ENCODE results near the gene IFT20. TPM values are rescaled to one million over a fixed set of nuclear protein-coding genes. Genes with fewer than 3 reads are reported as not detected.

The IFT20 gene
- total RNA-seq, 3 donors from 2014 or later = 40.2 to 52.8 (median 47.2) TPM

GRCh38 chr17:28326114-28326513, 9.2 kb downstream of the IFT20 start:
- intact Hi-C loops (cut with DNase I; ENCODE audit: low total_unique reads) = no loop called here
- no peak for DNase-seq (ENCODE audit: low spot score in 2 of 2)
- TF ChIP-seq POLR2AphosphoS5 (IDR thresholded peaks at IDR 0.05) (peak in 1 of 3 donors; percentile 37), POLR2A (IDR thresholded peaks at IDR 0.05) (no peak), CTCF (IDR thresholded peaks at IDR 0.05) (no peak)
- Histone ChIP-seq H3K36me3 (peaks cover 5% of the 10 kb centered on the region), H3K4me1 (no peaks in the 10 kb centered on the region), H3K27ac (no peak overlapping the region), H3K4me3 (no peak overlapping the region), H3K27me3 (no peaks in the 10 kb centered on the region), H3K9me3 (no peaks in the 10 kb centered on the region)

GRCh38 chr17:28325211-28325610, 10.1 kb downstream of the IFT20 start:
- no peak for DNase-seq (ENCODE audit: low spot score in 2 of 2)
- Histone ChIP-seq H3K4me3 (no peak overlapping the region), H3K27ac (no peak overlapping the region), H3K4me1 (no peaks in the 10 kb centered on the region), H3K36me3 (peaks cover 5% of the 10 kb centered on the region), H3K9me3 (no peaks in the 10 kb centered on the region), H3K27me3 (no peaks in the 10 kb centered on the region)
- intact Hi-C loops (cut with DNase I; ENCODE audit: low total_unique reads) = no loop called here
- TF ChIP-seq CTCF (IDR thresholded peaks at IDR 0.05) = no peak

GRCh38 chr17:28324781-28325180, 10.5 kb downstream of the IFT20 start:
- Histone ChIP-seq H3K36me3 (peaks cover 5% of the 10 kb centered on the region), H3K27ac (no peak overlapping the region), H3K4me1 (no peaks in the 10 kb centered on the region), H3K27me3 (no peaks in the 10 kb centered on the region), H3K4me3 (no peak overlapping the region), H3K9me3 (no peaks in the 10 kb centered on the region)
- TF ChIP-seq POLR2AphosphoS5 (IDR thresholded peaks at IDR 0.05) (no peak), CTCF (IDR thresholded peaks at IDR 0.05) (no peak), POLR2A (IDR thresholded peaks at IDR 0.05) (no peak)
- intact Hi-C loops (cut with DNase I; ENCODE audit: low total_unique reads) = no loop called here
- DNase-seq (ENCODE audit: low spot score in 2 of 2) = no peak

- intact Hi-C loops (cut with DNase I; ENCODE audit: low total_unique reads) = no loop called here
- no peaks in the 10 kb centered on the region for H3K9me3 ChIP-seq
- DNase-seq (ENCODE audit: low spot score in 2 of 2) = no peak
- H3K4me1 ChIP-seq = no peaks in the 10 kb centered on the region
- no peak overlapping the region for H3K27ac ChIP-seq
- no peak for TF ChIP-seq POLR2A (IDR thresholded peaks at IDR 0.05)
- TF ChIP-seq POLR2AphosphoS5 (IDR thresholded peaks at IDR 0.05) = no peak
- no peak for TF ChIP-seq CTCF (IDR thresholded peaks at IDR 0.05)
- H3K4me3 ChIP-seq = no peak overlapping the region
- H3K36me3 ChIP-seq = peaks cover 2% of the 10 kb centered on the region
- no peaks in the 10 kb centered on the region for H3K27me3 ChIP-seq
These were observed 11.0 kb downstream of the IFT20 start for GRCh38 chr17:28324267-28324745.

GRCh38 chr17:28320215-28321061, 14.8 kb downstream of the IFT20 start:
- no peak overlapping the region for H3K4me3 ChIP-seq

More at GRCh38 chr17:28320215-28321061, 14.8 kb downstream of the IFT20 start:
- Histone ChIP-seq H3K9me3 (no peaks in the 10 kb centered on the region), H3K27me3 (no peaks in the 10 kb centered on the region), H3K4me1 (no peaks in the 10 kb centered on the region), H3K36me3 (no peaks in the 10 kb centered on the region), H3K27ac (no peak overlapping the region)
- TF ChIP-seq POLR2AphosphoS5 (IDR thresholded peaks at IDR 0.05) (no peak), CTCF (IDR thresholded peaks at IDR 0.05) (no peak), POLR2A (IDR thresholded peaks at IDR 0.05) (no peak)
- intact Hi-C loops (cut with DNase I; ENCODE audit: low total_unique reads) = no loop called here
- DNase-seq (ENCODE audit: low spot score in 2 of 2) = no peak
